HUES48 (cell line): ENCODE results near the gene L3MBTL4.
"Not testable (repeated sequence)": the region's sequence is repeated elsewhere in the genome, so short reads cannot be mapped to it uniquely, and the experiment has no call there.

Source experiments
- H3K27ac ChIP-seq: one replicate; pipeline ENCODE4 v1.7.0; 2013; ENCODE audit warnings: low read depth, low read length, inconsistent platforms
- H3K27me3 ChIP-seq: 2 replicates; pipeline ENCODE4 v1.6.1; 2013; ENCODE audit warnings: mild to moderate bottlenecking, low read length; ENCODE audit not compliant: control insufficient read depth, insufficient read depth
- H3K36me3 ChIP-seq: 2 replicates; pipeline ENCODE4 v1.6.1; 2013; ENCODE audit warnings: low read length; ENCODE audit not compliant: control insufficient read depth, insufficient read depth
- H3K4me1 ChIP-seq: 2 replicates; pipeline ENCODE4 v1.6.1; 2013; ENCODE audit warnings: mild to moderate bottlenecking, low read length; ENCODE audit not compliant: control insufficient read depth, insufficient read depth
- H3K4me3 ChIP-seq: 2 replicates; pipeline ENCODE4 v1.5.1; 2013; ENCODE audit warnings: mild to moderate bottlenecking, low read depth, low read length
- H3K9ac ChIP-seq: 2 replicates; pipeline ENCODE4 v1.6.1; 2013; ENCODE audit warnings: mild to moderate bottlenecking, low read depth, low read length, moderate library complexity
- H3K9me3 ChIP-seq: 2 replicates; pipeline ENCODE4 v1.6.1; 2013; ENCODE audit warnings: low read length; ENCODE audit not compliant: control insufficient read depth, insufficient read depth

The L3MBTL4 gene

GRCh38 chr18:6377473-6377872 is 37.2 kb downstream of the L3MBTL4 start:
- not testable (repeated sequence) for H3K9ac ChIP-seq, H3K27ac ChIP-seq, H3K4me1 ChIP-seq, H3K9me3 ChIP-seq, H3K36me3 ChIP-seq, H3K4me3 ChIP-seq, H3K27me3 ChIP-seq

- H3K36me3 ChIP-seq, result no peaks in the 10 kb centered on the region
These were observed 38.1 kb downstream of the L3MBTL4 start for GRCh38 chr18:6376433-6377229.

GRCh38 chr18:6374935-6375529 is 39.7 kb downstream of the L3MBTL4 start:
- H3K9me3 ChIP-seq, result no peaks in the 10 kb centered on the region
- no peaks in the 10 kb centered on the region for H3K4me1 ChIP-seq
- H3K27me3 ChIP-seq, result no peaks in the 10 kb centered on the region
- no peak overlapping the region for H3K27ac ChIP-seq
- no peaks in the 10 kb centered on the region for H3K36me3 ChIP-seq
- H3K9ac ChIP-seq, result no peak overlapping the region
- no peak overlapping the region for H3K4me3 ChIP-seq

More at GRCh38 chr18:6376433-6377229, 38.1 kb downstream of the L3MBTL4 start:
- Histone ChIP-seq H3K4me1 (no peaks in the 10 kb centered on the region), H3K9me3 (no peaks in the 10 kb centered on the region), H3K27ac (no peak overlapping the region), H3K27me3 (no peaks in the 10 kb centered on the region), H3K9ac (no peak overlapping the region), H3K4me3 (no peak overlapping the region)

GRCh38 chr18:6374340-6374739 is 40.4 kb downstream of the L3MBTL4 start:
- H3K4me1 ChIP-seq, result no peaks in the 10 kb centered on the region
- H3K27ac ChIP-seq, result no peak overlapping the region
- no peak overlapping the region for H3K9ac ChIP-seq
- no peaks in the 10 kb centered on the region for H3K9me3 ChIP-seq
- no peaks in the 10 kb centered on the region for H3K36me3 ChIP-seq
- no peaks in the 10 kb centered on the region for H3K27me3 ChIP-seq
- no peak overlapping the region for H3K4me3 ChIP-seq

GRCh38 chr18:6373187-6373586 is 41.5 kb downstream of the L3MBTL4 start:
- H3K4me3 ChIP-seq, result no peak overlapping the region
- H3K27me3 ChIP-seq, result no peaks in the 10 kb centered on the region
- no peaks in the 10 kb centered on the region for H3K36me3 ChIP-seq
- no peaks in the 10 kb centered on the region for H3K9me3 ChIP-seq
- H3K4me1 ChIP-seq, result no peaks in the 10 kb centered on the region; the same call in 1 of the 2 replicates
- no peak overlapping the region for H3K27ac ChIP-seq
- H3K9ac ChIP-seq, result no peak overlapping the region

- Histone ChIP-seq H3K27ac (no peak overlapping the region), H3K27me3 (no peaks in the 10 kb centered on the region), H3K36me3 (no peaks in the 10 kb centered on the region), H3K4me3 (no peak overlapping the region), H3K9ac (no peak overlapping the region), H3K9me3 (no peaks in the 10 kb centered on the region), H3K4me1 (peaks cover 20% of the 10 kb centered on the region)
These were observed 43.6 kb downstream of the L3MBTL4 start for GRCh38 chr18:6370886-6371635.

- H3K4me1 ChIP-seq, result peaks cover 26% of the 10 kb centered on the region
- no peaks in the 10 kb centered on the region for H3K36me3 ChIP-seq
- H3K9me3 ChIP-seq, result no peaks in the 10 kb centered on the region
- H3K27me3 ChIP-seq, result no peaks in the 10 kb centered on the region
- H3K27ac ChIP-seq, result no peak overlapping the region
- no peak overlapping the region for H3K9ac ChIP-seq
- H3K4me3 ChIP-seq, result no peak overlapping the region
These were observed 44.3 kb downstream of the L3MBTL4 start for GRCh38 chr18:6370410-6370809.

GRCh38 chr18:6368017-6368416 is 46.7 kb downstream of the L3MBTL4 start:
- no peaks in the 10 kb centered on the region for H3K27me3 ChIP-seq
- H3K36me3 ChIP-seq, result no peaks in the 10 kb centered on the region
- H3K9ac ChIP-seq, result no peak overlapping the region
- H3K27ac ChIP-seq, result no peak overlapping the region
- no peaks in the 10 kb centered on the region for H3K9me3 ChIP-seq
- H3K4me1 ChIP-seq, result peaks cover 31% of the 10 kb centered on the region
- H3K4me3 ChIP-seq, result no peak overlapping the region

GRCh38 chr18:6367208-6367607 is 47.5 kb downstream of the L3MBTL4 start:
- H3K9ac ChIP-seq, result no peak overlapping the region
- peak overlapping the region; percentile 85 for H3K27ac ChIP-seq
- H3K4me3 ChIP-seq, result no peak overlapping the region
- H3K27me3 ChIP-seq, result no peaks in the 10 kb centered on the region
- no peaks in the 10 kb centered on the region for H3K9me3 ChIP-seq
- H3K36me3 ChIP-seq, result no peaks in the 10 kb centered on the region
- H3K4me1 ChIP-seq, result peaks cover 31% of the 10 kb centered on the region

- Histone ChIP-seq H3K36me3 (no peaks in the 10 kb centered on the region), H3K27me3 (no peaks in the 10 kb centered on the region), H3K4me3 (no peak overlapping the region), H3K9ac (no peak overlapping the region), H3K27ac (peak overlapping the region; percentile 85), H3K9me3 (no peaks in the 10 kb centered on the region), H3K4me1 (peaks cover 31% of the 10 kb centered on the region)
These were observed 47.9 kb downstream of the L3MBTL4 start for GRCh38 chr18:6366776-6367175.

GRCh38 chr18:6365385-6365784 is 49.3 kb downstream of the L3MBTL4 start:
- Histone ChIP-seq H3K36me3 (no peaks in the 10 kb centered on the region), H3K27me3 (no peaks in the 10 kb centered on the region), H3K27ac (peak overlapping the region; percentile 82), H3K9me3 (no peaks in the 10 kb centered on the region), H3K4me1 (peaks cover 35% of the 10 kb centered on the region), H3K4me3 (no peak overlapping the region), H3K9ac (no peak overlapping the region)
